Activated CD8-positive, alpha-beta T cell treated with anti-CD3 and anti-CD28 coated beads, Interleukin-2, amount 10 ng/mL, durations not matched to agents 7 days and 5 days (primary cell): ENCODE results near the gene EFNA3. TPM values are rescaled to one million over a fixed set of nuclear protein-coding genes. Genes with fewer than 3 reads are reported as not detected.
A peak's percentile ranks its signal among the peaks of the same experiment; 100 is the strongest.

Experiments
- ATAC-seq: fragments of 150-1000 bp; cut with Tn5 transposase; one replicate; pipeline ENCODE4 v1.10.0; 2021; ENCODE audit warnings: moderate library complexity
- CTCF ChIA-PET: fragments of 350-600 bp; sonication (Branson Sonifier 250); formaldehyde crosslinking; loops from one replicate; lab custom pipeline; 2021; ENCODE audit warnings: antibody characterized with exemption; lab: Charles Lee
- POLR2A ChIA-PET: fragments of 350-600 bp; sonication (Branson Sonifier 250); formaldehyde crosslinking; loops from one replicate; lab custom pipeline; 2021; ENCODE audit warnings: antibody characterized with exemption; lab: Charles Lee
- DNase-seq: peaks from one replicate; pipeline ENCODE4 v3.0.0-alpha.2; 2020
- H3K27ac Mint-ChIP-seq: one replicate; pipeline ENCODE4 v1.8.0; 2021; ENCODE audit warnings: mild to moderate bottlenecking, mixed read lengths
- H3K27me3 Mint-ChIP-seq: one replicate; pipeline ENCODE4 v1.8.0; 2021; ENCODE audit warnings: low read depth, mixed read lengths
- H3K36me3 Mint-ChIP-seq: one replicate; pipeline ENCODE4 v1.8.0; 2021; ENCODE audit warnings: low read depth, mixed read lengths
- H3K4me1 Mint-ChIP-seq: one replicate; pipeline ENCODE4 v1.8.0; 2021; ENCODE audit warnings: low read depth, mixed read lengths
- H3K4me3 Mint-ChIP-seq: one replicate; pipeline ENCODE4 v1.8.0; 2021; ENCODE audit warnings: mild to moderate bottlenecking, mixed read lengths
- H3K9me3 Mint-ChIP-seq: one replicate; pipeline ENCODE4 v1.8.0; 2022; ENCODE audit warnings: mixed read lengths; ENCODE audit not compliant: insufficient read depth
- total RNA-seq, 2 experiments: library from RNA; stranded (reverse); gene quantifications; one replicate each; pipeline ENCODE4 v1.2.3, GENCODE V29; 2021

EFNA3 gene
- total RNA-seq, 2 experiments from 2014 or later, result 3.8 to 5.5 TPM

DNA sequence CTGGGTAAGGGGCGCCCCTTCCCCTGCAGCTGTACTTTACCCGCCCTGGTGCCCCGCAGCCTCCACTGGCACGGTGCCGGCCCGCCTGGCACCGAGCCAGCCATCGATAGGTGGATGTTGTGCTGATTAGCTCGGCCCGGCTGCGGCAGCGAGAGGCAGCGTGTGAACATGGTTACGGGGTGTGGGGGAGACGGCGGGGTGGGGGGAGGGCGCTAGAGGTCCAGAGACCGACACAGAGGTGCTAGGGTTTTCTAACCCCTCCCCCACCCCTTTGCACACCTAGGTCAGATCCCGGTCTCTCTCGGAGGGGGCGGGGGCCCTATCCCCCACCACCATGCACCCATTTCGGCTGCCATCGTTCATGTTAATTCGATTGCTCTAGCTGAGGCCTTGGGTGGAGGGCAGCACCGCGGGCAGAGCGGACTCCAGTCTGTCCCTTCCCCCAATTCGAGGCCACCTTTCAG, 8.4 kb upstream of the EFNA3 start:
- CTCF ChIA-PET, result interaction anchor here (0.6 to 10.4 kb wide), 8 partner anchors 9 to 103 kb away, joined by 3 to 112 read pairs (median 4); partner anchors contain the start of genes ADAM15 and KRTCAP2
- H3K27ac Mint-ChIP-seq, result no peak overlapping the region
- peak overlapping the region; percentile 15 for H3K4me3 Mint-ChIP-seq

DNA sequence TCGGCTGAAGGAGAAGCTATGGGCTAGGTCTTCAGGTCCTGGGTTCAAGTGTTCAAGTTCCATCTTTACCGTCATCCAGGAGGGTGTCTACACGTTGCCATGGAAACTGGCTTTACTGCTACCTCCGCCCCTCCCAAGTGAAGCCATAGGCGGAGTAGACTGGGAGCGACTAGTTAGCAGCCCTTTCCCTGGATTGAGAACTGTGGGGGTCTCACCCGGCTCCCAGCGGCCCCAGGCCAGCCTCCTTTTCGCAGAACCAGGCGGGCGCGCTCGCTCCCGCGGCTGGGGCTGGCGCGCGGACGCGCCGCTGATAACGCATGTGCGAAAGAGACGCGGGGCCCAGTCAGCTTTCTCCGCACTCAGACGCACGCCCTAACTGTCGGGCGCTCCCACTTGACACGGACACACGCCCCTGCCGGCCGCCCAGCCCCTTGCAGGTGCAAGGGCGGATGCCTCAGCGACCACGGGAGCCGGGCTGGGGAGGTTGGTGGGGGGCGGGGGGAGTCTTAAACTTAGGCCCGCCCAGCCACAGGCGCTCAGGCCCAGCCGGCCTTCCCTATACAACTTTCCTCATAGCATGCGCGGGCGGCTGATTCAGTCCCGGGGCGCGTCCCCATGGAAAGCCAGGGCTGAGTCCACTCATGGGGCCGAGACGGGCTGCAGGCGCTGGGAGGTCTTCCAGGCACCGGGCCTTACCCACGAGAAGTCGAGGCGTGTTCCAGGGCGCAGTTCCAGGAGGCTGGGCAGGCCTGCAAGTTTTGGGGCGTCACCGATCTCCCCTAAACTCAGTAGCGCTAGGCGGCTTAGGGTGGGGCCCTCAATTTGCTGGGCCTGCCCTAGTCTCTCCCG, 7.7 kb upstream of the EFNA3 start:
- peak; percentile 90 for ATAC-seq
- POLR2A ChIA-PET, result interaction anchor here (0.5 kb wide), 1 partner anchor 10 kb away, joined by 3 read pairs; no protein-coding TSS in a partner anchor

More for the DNA sequence above, 8.4 kb upstream of the EFNA3 start:
- Mint-ChIP-seq H3K9me3 (no peaks in the 10 kb centered on the region), H3K36me3 (peaks cover 13% of the 10 kb centered on the region), H3K4me1 (peaks cover 54% of the 10 kb centered on the region), H3K27me3 (peaks cover 7% of the 10 kb centered on the region)
- DNase-seq (no peak), ATAC-seq (no peak)
- POLR2A ChIA-PET, result interaction anchor here (0.5 kb wide), 1 partner anchor 11 kb away, joined by 3 read pairs; no protein-coding TSS in a partner anchor

DNA sequence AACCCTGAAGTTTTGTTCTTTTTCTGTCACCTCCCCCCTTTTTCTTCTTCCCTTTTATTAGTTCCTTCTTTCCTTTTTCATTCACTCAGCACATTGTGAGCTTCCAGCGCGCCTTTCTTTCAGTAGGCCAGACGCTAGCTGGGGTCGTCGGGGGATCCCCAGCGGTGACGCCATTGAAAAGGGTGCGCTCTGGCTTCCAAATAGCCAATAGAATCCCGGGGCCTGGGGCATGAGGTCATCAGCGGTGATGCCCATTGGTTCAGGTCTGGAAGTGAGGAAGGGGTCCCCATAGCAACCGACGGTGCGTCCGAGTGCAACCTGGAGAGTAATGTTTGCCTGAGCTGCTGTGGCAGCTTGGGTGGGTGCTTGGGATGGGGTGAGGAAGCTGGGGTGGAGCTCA, 6.9 kb upstream of the EFNA3 start:
- Mint-ChIP-seq H3K9me3 (no peaks in the 10 kb centered on the region), H3K36me3 (peaks cover 9% of the 10 kb centered on the region), H3K4me1 (peaks cover 56% of the 10 kb centered on the region), H3K27me3 (peaks cover 7% of the 10 kb centered on the region), H3K4me3 (no peak overlapping the region), H3K27ac (no peak overlapping the region)
- ChIA-PET POLR2A (interaction anchor here (0.8 to 1.5 kb wide), 2 partner anchors 13 to 102 kb away, joined by 4 read pairs; partner anchors contain the start of gene KRTCAP2), CTCF (interaction anchor here (0.7 to 10.4 kb wide), 4 partner anchors 10 to 21 kb away, joined by 4 to 112 read pairs (median 12); partner anchors contain the start of gene ADAM15)
- DNase-seq (no peak), ATAC-seq (no peak)

More for the DNA sequence above, 7.7 kb upstream of the EFNA3 start:
- peaks cover 58% of the 10 kb centered on the region for H3K4me1 Mint-ChIP-seq
- peak; percentile 85 for DNase-seq
- H3K27me3 Mint-ChIP-seq, result peaks cover 7% of the 10 kb centered on the region
- no peaks in the 10 kb centered on the region for H3K9me3 Mint-ChIP-seq
- CTCF ChIA-PET, result interaction anchor here (0.6 to 10.4 kb wide), 8 partner anchors 9 to 102 kb away, joined by 3 to 112 read pairs (median 4); partner anchors contain the start of genes ADAM15 and KRTCAP2
- H3K36me3 Mint-ChIP-seq, result peaks cover 13% of the 10 kb centered on the region
- peak overlapping the region; percentile 15 for H3K4me3 Mint-ChIP-seq
- no peak overlapping the region for H3K27ac Mint-ChIP-seq

DNA sequence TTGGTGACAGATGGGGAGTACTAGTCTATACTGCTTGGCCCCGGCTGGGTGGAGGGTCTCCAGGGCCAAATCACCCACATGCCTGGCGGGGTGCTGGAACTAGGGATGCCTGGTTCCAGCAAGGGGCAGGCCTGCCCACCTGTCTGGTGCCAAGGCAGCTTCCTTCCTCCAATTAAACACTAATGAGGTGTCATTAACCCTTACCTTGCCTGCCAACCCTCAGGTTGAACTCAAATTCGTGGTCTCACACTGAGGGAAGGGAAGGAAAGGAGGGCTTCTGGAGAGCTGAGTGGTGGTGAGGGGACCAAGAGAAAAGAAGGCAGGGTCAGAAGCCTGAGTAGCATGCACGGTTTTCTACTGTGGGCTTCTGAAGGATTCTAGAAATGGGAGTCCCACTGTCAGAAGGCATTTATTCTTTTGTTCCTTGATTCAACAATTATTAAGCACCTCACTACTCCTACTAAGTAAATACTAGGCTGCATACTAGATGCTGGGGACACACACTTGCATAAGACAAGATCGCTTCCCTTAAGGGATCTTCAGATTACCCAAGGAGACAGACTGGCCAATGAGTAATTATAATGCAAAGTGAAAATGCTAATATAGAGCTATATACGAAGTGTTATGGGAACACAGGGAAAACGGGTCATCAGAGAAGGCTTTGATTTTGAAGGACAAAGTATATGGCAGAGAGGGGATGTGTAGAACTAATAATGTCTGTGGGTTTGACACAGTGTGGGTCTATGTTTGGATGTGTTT, 5.9 kb upstream of the EFNA3 start:
- no peak for ATAC-seq
- Mint-ChIP-seq H3K4me3 (no peak overlapping the region), H3K27ac (peak overlapping the region; percentile 76), H3K27me3 (peaks cover 9% of the 10 kb centered on the region), H3K36me3 (peaks cover 4% of the 10 kb centered on the region), H3K4me1 (peaks cover 63% of the 10 kb centered on the region), H3K9me3 (no peaks in the 10 kb centered on the region)
- DNase-seq, result no peak
- CTCF ChIA-PET, result interaction anchor here (1.1 to 10.4 kb wide), 6 partner anchors 11 to 100 kb away, joined by 3 to 112 read pairs (median 6); partner anchors contain the start of genes ADAM15 and KRTCAP2
- POLR2A ChIA-PET, result interaction anchor here (0.8 to 1.5 kb wide), 2 partner anchors 12 to 101 kb away, joined by 4 read pairs; partner anchors contain the start of gene KRTCAP2

- ChIA-PET CTCF (interaction anchor here (0.8 to 10.4 kb wide), 8 partner anchors 9 to 99 kb away, joined by 3 to 112 read pairs (median 11); partner anchors contain the start of genes EFNA4 and KRTCAP2), POLR2A (no interaction called here)
- peak; percentile 64 for DNase-seq
- Mint-ChIP-seq H3K36me3 (peaks cover 2% of the 10 kb centered on the region), H3K9me3 (no peaks in the 10 kb centered on the region), H3K27me3 (peaks cover 13% of the 10 kb centered on the region), H3K27ac (peak overlapping the region; percentile 76), H3K4me1 (peaks cover 72% of the 10 kb centered on the region), H3K4me3 (peak overlapping the region; percentile 17)
- ATAC-seq, result peak; percentile 32
Measured at GRCh38 chr1:155073377-155074242, 5.0 kb upstream of the EFNA3 start.

DNA sequence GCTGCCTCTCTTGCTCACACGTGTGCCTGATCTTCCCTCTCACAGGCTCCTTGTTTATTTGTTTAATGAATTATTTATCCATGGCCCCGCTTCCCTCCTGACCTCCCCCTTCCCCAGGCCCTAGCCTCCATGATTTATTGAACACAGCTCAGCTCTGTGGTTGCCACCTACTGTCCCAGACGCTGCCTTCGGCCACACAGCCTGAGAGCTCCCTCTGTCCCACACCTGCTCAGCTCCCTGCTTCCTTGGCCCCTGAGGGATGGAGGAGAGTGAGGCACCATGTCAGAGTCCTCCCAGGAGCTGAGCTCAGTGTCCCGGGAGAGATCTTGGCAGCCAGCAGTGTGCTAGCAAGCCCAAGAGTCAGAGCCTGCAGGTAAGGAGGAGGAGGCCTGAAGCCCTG, 3.1 kb upstream of the EFNA3 start:
- H3K36me3 Mint-ChIP-seq, result peaks cover 3% of the 10 kb centered on the region
- CTCF ChIA-PET, result interaction anchor here (1.8 to 10.4 kb wide), 7 partner anchors 9 to 97 kb away, joined by 8 to 112 read pairs (median 16); partner anchors contain the start of genes ADAM15, EFNA4 and KRTCAP2
- H3K27ac Mint-ChIP-seq, result no peak overlapping the region
- no peak overlapping the region for H3K4me3 Mint-ChIP-seq
- POLR2A ChIA-PET, result interaction anchor here (1.4 kb wide), 1 partner anchor 97 kb away, joined by 3 read pairs; no protein-coding TSS in a partner anchor
- ATAC-seq (no peak), DNase-seq (no peak)
- peaks cover 79% of the 10 kb centered on the region for H3K4me1 Mint-ChIP-seq
- H3K27me3 Mint-ChIP-seq, result peaks cover 23% of the 10 kb centered on the region
- H3K9me3 Mint-ChIP-seq, result no peaks in the 10 kb centered on the region

DNA sequence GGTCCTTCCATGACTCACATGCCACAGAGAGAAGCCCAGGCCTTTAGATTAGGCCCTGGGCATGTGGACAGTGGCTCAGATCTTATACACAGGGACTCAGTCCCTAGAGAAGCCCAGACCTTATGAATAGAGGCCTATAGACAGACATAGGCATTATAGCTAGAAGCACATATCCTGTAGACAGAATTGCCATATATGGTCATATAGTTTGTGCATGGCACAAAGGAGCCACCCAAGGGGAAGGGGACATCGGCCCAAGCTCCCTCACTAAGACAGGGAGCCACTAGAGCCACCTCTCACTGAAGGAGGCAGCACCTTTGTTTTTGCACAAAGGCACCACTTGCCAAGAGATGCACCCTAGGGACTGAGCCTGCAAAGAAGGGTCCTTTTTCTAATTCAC, 2.3 kb upstream of the EFNA3 start:
- peaks cover 3% of the 10 kb centered on the region for H3K36me3 Mint-ChIP-seq
- no peak overlapping the region for H3K27ac Mint-ChIP-seq
- H3K4me3 Mint-ChIP-seq, result no peak overlapping the region
- DNase-seq, result no peak
- no peaks in the 10 kb centered on the region for H3K9me3 Mint-ChIP-seq
- ChIA-PET POLR2A (no interaction called here), CTCF (interaction anchor here (1.2 to 10.4 kb wide), 7 partner anchors 8 to 97 kb away, joined by 3 to 112 read pairs (median 16); partner anchors contain the start of genes EFNA4 and KRTCAP2)
- H3K4me1 Mint-ChIP-seq, result peaks cover 78% of the 10 kb centered on the region
- ATAC-seq, result no peak
- H3K27me3 Mint-ChIP-seq, result peaks cover 28% of the 10 kb centered on the region

DNA sequence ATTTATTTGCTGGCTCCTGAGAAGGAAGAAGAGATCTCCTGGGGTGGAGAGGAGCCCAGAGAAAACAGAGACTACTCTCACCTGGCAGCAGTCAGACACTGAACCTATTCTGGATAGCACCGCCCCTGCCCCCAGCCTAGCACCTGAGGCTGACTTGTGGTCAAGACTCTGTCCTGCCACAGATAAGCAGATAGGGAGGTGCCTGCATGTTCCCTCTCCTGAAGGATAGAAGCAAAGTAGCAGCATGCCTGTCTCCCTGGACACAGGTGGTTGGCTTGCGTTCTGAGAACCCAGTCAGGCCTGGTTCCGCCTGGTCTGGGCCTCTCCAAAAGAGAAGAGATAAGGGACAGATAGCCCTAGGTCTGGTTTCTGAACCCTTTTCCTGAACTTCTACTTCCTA, 1.3 kb upstream of the EFNA3 start:
- no peak for ATAC-seq
- no peak for DNase-seq
- Mint-ChIP-seq H3K27ac (no peak overlapping the region), H3K4me1 (peaks cover 75% of the 10 kb centered on the region), H3K4me3 (no peak overlapping the region), H3K9me3 (no peaks in the 10 kb centered on the region), H3K36me3 (peaks cover 3% of the 10 kb centered on the region), H3K27me3 (peaks cover 28% of the 10 kb centered on the region)
- ChIA-PET CTCF (interaction anchor here (2.3 to 10.4 kb wide), 5 partner anchors 7 to 96 kb away, joined by 9 to 112 read pairs (median 18); partner anchors contain the start of genes EFNA4 and KRTCAP2), POLR2A (no interaction called here)

- POLR2A ChIA-PET, result no interaction called here
- peaks cover 74% of the 10 kb centered on the region for H3K4me1 Mint-ChIP-seq
- CTCF ChIA-PET, result interaction anchor here (1.0 to 3.8 kb wide), 5 partner anchors 14 to 95 kb away, joined by 3 to 26 read pairs (median 10); partner anchors contain the start of genes EFNA4 and KRTCAP2
Measured at GRCh38 chr1:155077758-155078445, 735 bp upstream of the EFNA3 start.

DNA sequence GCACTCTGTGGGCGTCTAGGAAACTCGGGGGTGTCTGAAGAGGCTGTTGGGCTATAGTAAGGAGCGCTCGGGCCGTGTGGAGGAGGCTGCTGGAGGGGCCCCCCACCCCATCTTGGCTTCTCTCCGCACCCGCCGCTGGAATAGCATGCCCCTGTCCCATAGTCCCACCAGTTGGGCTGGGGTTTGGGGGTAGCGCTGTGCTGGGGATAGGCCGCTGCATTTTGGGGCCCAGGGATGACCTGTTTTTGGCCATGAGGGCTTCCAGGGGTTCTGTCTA, 511 bp downstream of the EFNA3 start:
- CTCF ChIA-PET, result interaction anchor here (0.6 to 2.3 kb wide), 4 partner anchors 13 to 94 kb away, joined by 3 to 10 read pairs (median 6); partner anchors contain the start of genes EFNA4 and KRTCAP2
- Mint-ChIP-seq H3K4me3 (peak overlapping the region; percentile 59), H3K9me3 (no peaks in the 10 kb centered on the region), H3K27ac (no peak overlapping the region), H3K27me3 (peaks cover 43% of the 10 kb centered on the region), H3K4me1 (peaks cover 70% of the 10 kb centered on the region), H3K36me3 (peaks cover 3% of the 10 kb centered on the region)
- ATAC-seq (peak; percentile 3), DNase-seq (no peak)
- POLR2A ChIA-PET, result no interaction called here

More at GRCh38 chr1:155077758-155078445, 735 bp upstream of the EFNA3 start:
- ATAC-seq (no peak), DNase-seq (no peak)
- Mint-ChIP-seq H3K9me3 (no peaks in the 10 kb centered on the region), H3K27me3 (peaks cover 33% of the 10 kb centered on the region), H3K36me3 (peaks cover 3% of the 10 kb centered on the region), H3K4me3 (no peak overlapping the region), H3K27ac (no peak overlapping the region)
